WTC11 (cell line): ENCODE measurements around the gene PVALEF. TPM values are rescaled to one million over a fixed set of nuclear protein-coding genes. Genes with fewer than 3 reads are reported as not detected.

Experiments used
- ATAC-seq: fragments of 200-7000 bp; cut with Tn5 transposase; 2 replicates; pipeline ENCODE4 v1.10.0; 2021; ENCODE audit warnings: mild to moderate bottlenecking, moderate library complexity
- CTCF ChIA-PET: fragments of 300-600 bp; sonication (Branson Sonifier 250); formaldehyde crosslinking; loops from one replicate; lab custom pipeline; 2021; ENCODE audit warnings: antibody characterized with exemption; lab: Charles Lee
- POLR2A ChIA-PET: fragments of 350-600 bp; sonication (Branson Sonifier 250); formaldehyde crosslinking; loops from one replicate; lab custom pipeline; 2021; ENCODE audit warnings: antibody characterized with exemption; lab: Charles Lee
- DNase-seq: peaks from one replicate; pipeline ENCODE4 v3.0.0; 2021; ENCODE audit warnings: low spot score
- H3K27ac Mint-ChIP-seq: 2 replicates; pipeline ENCODE4 v1.8.0; 2021; ENCODE audit warnings: mixed read lengths
- H3K27me3 Mint-ChIP-seq: 2 replicates; pipeline ENCODE4 v1.8.0; 2021; ENCODE audit warnings: low read depth, mild to moderate bottlenecking, moderate library complexity, mixed read lengths
- H3K36me3 Mint-ChIP-seq: 2 replicates; pipeline ENCODE4 v1.8.0; 2021; ENCODE audit warnings: mixed read lengths
- H3K4me1 Mint-ChIP-seq: 2 replicates; pipeline ENCODE4 v1.8.0; 2022; ENCODE audit warnings: mixed read lengths
- H3K4me3 Mint-ChIP-seq: 2 replicates; pipeline ENCODE4 v1.8.0; 2021; ENCODE audit warnings: mild to moderate bottlenecking, moderate library complexity, mixed read lengths
- H3K9me3 Mint-ChIP-seq: 2 replicates; pipeline ENCODE4 v1.8.0; 2021; ENCODE audit warnings: mixed read lengths
- CREB1 ChIP-seq: sonication (generic); formaldehyde crosslinking; IDR thresholded peaks from 2 replicates; pipeline ENCODE4 v1.8.0; 2023; ENCODE audit warnings: mild to moderate bottlenecking, missing genetic modification reagents
- EMX1 ChIP-seq: fragments of 250-450 bp; sonication (Bioruptor Pico); IDR thresholded peaks from 2 replicates; pipeline ENCODE4 v1.8.0; 2021; ENCODE audit warnings: mild to moderate bottlenecking
- ESRRA ChIP-seq: sonication (generic); formaldehyde crosslinking; IDR thresholded peaks from 2 replicates; pipeline ENCODE4 v1.8.1; 2022; ENCODE audit warnings: mild to moderate bottlenecking, missing genetic modification reagents, borderline replicate concordance
- FOXJ3 ChIP-seq: sonication (generic); formaldehyde crosslinking; IDR thresholded peaks from 2 replicates; pipeline ENCODE4 v1.9.0; 2021; ENCODE audit warnings: missing genetic modification reagents, mild to moderate bottlenecking, borderline replicate concordance
- FOXP1 ChIP-seq: sonication (generic); formaldehyde crosslinking; IDR thresholded peaks from 2 replicates; pipeline ENCODE4 v1.8.0; 2022; ENCODE audit warnings: missing genetic modification reagents, mild to moderate bottlenecking, moderate library complexity, borderline replicate concordance
- GTF2I ChIP-seq: fragments of 250-450 bp; sonication (Bioruptor Pico); conservative IDR thresholded peaks from 2 replicates; pipeline ENCODE4 v1.4.0; 2021; ENCODE audit warnings: mild to moderate bottlenecking
- IRF1 ChIP-seq: sonication (generic); formaldehyde crosslinking; IDR thresholded peaks from 2 replicates; pipeline ENCODE4 v1.8.0; 2023; ENCODE audit warnings: missing genetic modification reagents
- IRF2 ChIP-seq: sonication (generic); formaldehyde crosslinking; IDR thresholded peaks from 2 replicates; pipeline ENCODE4 v1.8.0; 2022; ENCODE audit warnings: low read depth, missing genetic modification reagents, borderline replicate concordance
- JUN ChIP-seq: sonication (generic); formaldehyde crosslinking; IDR thresholded peaks from 2 replicates; pipeline ENCODE4 v1.8.0; 2023; ENCODE audit warnings: mild to moderate bottlenecking, missing genetic modification reagents
- MYBL2 ChIP-seq: sonication (generic); formaldehyde crosslinking; IDR thresholded peaks from 2 replicates; pipeline ENCODE4 v1.8.1; 2023; ENCODE audit warnings: mild to moderate bottlenecking, moderate library complexity, missing genetic modification reagents
- OVOL2 ChIP-seq: fragments of 250-450 bp; sonication (Bioruptor Pico); IDR thresholded peaks from 2 replicates; pipeline ENCODE4 v1.9.0; 2021; ENCODE audit warnings: mild to moderate bottlenecking, borderline replicate concordance
- RORB ChIP-seq: fragments of 250-450 bp; sonication (Bioruptor Pico); IDR thresholded peaks from 2 replicates; pipeline ENCODE4 v1.9.0; 2021; ENCODE audit warnings: mild to moderate bottlenecking
- SMAD3 ChIP-seq: sonication (generic); formaldehyde crosslinking; IDR thresholded peaks from 2 replicates; pipeline ENCODE4 v1.8.0; 2022; ENCODE audit warnings: missing genetic modification reagents, mild to moderate bottlenecking, borderline replicate concordance
- SMAD4 ChIP-seq: sonication (generic); formaldehyde crosslinking; IDR thresholded peaks from 2 replicates; pipeline ENCODE4 v1.8.0; 2022; ENCODE audit warnings: mild to moderate bottlenecking, missing genetic modification reagents
- TCF7 ChIP-seq: sonication (generic); formaldehyde crosslinking; IDR thresholded peaks from 2 replicates; pipeline ENCODE4 v1.8.0; 2022; ENCODE audit warnings: mild to moderate bottlenecking, low read depth, missing genetic modification reagents, moderate library complexity
- ZNF121 ChIP-seq: sonication (generic); formaldehyde crosslinking; IDR thresholded peaks from 2 replicates; pipeline ENCODE4 v1.8.0; 2023; ENCODE audit warnings: missing genetic modification reagents
- ZNF232 ChIP-seq: sonication (generic); formaldehyde crosslinking; IDR thresholded peaks from 2 replicates; pipeline ENCODE4 v1.8.0; 2022; ENCODE audit warnings: mild to moderate bottlenecking, missing genetic modification reagents
- ZNF263 ChIP-seq: sonication (generic); formaldehyde crosslinking; IDR thresholded peaks from 2 replicates; pipeline ENCODE4 v1.8.1; 2022; ENCODE audit warnings: low read depth, mild to moderate bottlenecking, moderate library complexity, missing genetic modification reagents
- ZNF317 ChIP-seq: sonication (generic); formaldehyde crosslinking; IDR thresholded peaks from 2 replicates; pipeline ENCODE4 v1.8.1; 2023; ENCODE audit warnings: low read depth, mild to moderate bottlenecking, moderate library complexity, missing genetic modification reagents, borderline replicate concordance
- ZNF396 ChIP-seq: fragments of 250-450 bp; sonication (Bioruptor Pico); IDR thresholded peaks from 2 replicates; pipeline ENCODE4 v1.8.0; 2021; ENCODE audit warnings: mild to moderate bottlenecking, moderate library complexity, borderline replicate concordance
- ZNF416 ChIP-seq: fragments of 250-450 bp; sonication (Bioruptor Pico); IDR thresholded peaks from 2 replicates; pipeline ENCODE4 v1.9.0; 2021; ENCODE audit warnings: mild to moderate bottlenecking, inconsistent platforms
- ZNF423 ChIP-seq: fragments of 250-450 bp; sonication (Bioruptor Pico); IDR thresholded peaks from 2 replicates; pipeline ENCODE4 v2.1.2; 2022; ENCODE audit warnings: mild to moderate bottlenecking, moderate library complexity
- ZNF671 ChIP-seq: fragments of 250-450 bp; sonication (Bioruptor Pico); IDR thresholded peaks from 2 replicates; pipeline ENCODE4 v1.8.0; 2021; ENCODE audit warnings: mild to moderate bottlenecking
- total RNA-seq: library from RNA; stranded (reverse); gene quantifications from 3 replicates; pipeline ENCODE4 v1.2.3, GENCODE V29; 2021
- TF ChIP-seq, protein P1 (sequence below): sonication (generic); formaldehyde crosslinking; IDR thresholded peaks from 2 replicates; pipeline ENCODE4 v1.8.0; 2023; ENCODE audit warnings: mild to moderate bottlenecking, missing genetic modification reagents
- TF ChIP-seq, protein P2 (sequence below): sonication (generic); formaldehyde crosslinking; IDR thresholded peaks from 2 replicates; pipeline ENCODE4 v1.8.1; 2023; ENCODE audit warnings: mild to moderate bottlenecking, missing genetic modification reagents, moderate library complexity

The PVALEF gene
- total RNA-seq, 1 experiment from 2014 or later = not detected

DNA sequence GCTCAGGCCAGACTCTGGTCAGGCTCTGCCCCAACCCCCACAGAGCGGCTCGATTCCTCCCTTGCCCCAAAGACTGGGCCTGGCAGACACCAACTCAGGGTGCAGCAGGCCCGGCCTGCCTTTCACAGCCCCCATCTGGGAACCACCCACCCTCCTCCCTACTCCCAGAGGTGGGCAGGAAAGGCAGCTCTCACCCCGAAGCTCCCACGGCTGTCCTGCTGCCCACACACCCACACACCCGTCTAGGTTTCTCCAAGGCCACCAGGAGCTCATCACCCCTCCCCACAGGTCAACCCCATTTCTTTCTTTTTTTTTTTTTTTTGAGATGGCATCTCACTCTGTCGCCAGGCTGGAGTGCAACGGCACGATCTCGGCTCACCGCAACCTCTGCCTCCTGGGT is 53.7 kb downstream of the PVALEF start (continued):
- TF ChIP-seq FOXJ3 (no peak), IRF2 (CRISPR knock-in tag) (no peak)
- TF ChIP-seq, all 79 proteins: peak for 0

DNA sequence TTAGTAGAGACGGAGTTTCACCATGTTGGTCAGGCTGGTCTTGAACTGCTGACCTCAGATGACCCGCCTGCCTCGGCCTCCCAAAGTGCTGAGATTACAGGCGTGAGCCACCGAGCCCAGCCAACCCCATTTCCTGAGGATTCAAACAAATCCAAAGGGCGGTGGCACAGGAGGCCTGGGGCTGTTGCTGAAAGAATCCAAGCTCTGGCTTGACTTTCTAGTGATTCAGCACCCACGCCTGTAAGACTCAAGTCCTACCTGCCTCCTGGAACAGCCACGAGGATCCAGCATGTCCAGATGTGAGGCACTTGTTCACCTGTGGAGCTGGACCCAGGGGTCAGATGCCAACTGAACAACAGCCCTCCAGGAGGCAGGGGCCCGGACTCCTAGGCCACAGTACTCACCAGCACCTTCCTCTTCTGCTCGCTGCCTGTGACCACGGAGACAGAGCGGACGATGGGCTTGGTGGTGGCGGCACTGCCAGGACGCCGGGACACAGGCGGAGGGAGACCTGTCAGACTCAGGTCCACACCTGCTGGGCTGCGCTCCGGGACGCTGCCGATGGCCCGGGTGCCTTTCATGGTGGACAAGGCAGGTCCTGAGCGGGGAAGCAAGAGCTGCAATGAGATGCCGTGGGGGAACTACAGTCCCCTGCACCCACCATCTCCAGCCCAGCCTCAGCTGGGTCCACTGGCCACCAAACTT is 54.3 kb downstream of the PVALEF start:
- DNase-seq = no peak
- no peak overlapping the region for H3K4me3 Mint-ChIP-seq
- H3K27me3 Mint-ChIP-seq = peaks cover 6% of the 10 kb centered on the region
- H3K9me3 Mint-ChIP-seq = no peaks in the 10 kb centered on the region
- CTCF ChIA-PET = interaction anchor here (1.1 kb wide), 1 partner anchor 9 kb away, joined by 3 read pairs; no protein-coding TSS in a partner anchor
- POLR2A ChIA-PET = interaction anchor here (0.8 kb wide), 1 partner anchor 19 kb away, joined by 3 read pairs; the partner anchor contains the start of genes NDUFAF8 and TEPSIN
- H3K4me1 Mint-ChIP-seq = peaks cover 17% of the 10 kb centered on the region
- 0 out of 2 replicates have a peak, but pooled peaks cover 3% of the 10 kb centered on the region for H3K36me3 Mint-ChIP-seq
- no peak overlapping the region for H3K27ac Mint-ChIP-seq
- ATAC-seq = no peak
- TF ChIP-seq ZNF423 (CRISPR knock-in tag) (no peak), OVOL2 (CRISPR knock-in tag) (no peak), ZNF232 (CRISPR knock-in tag) (no peak), FOXP1 (CRISPR knock-in tag) (no peak), ZNF263 (CRISPR knock-in tag) (no peak), ESRRA (CRISPR knock-in tag) (no peak), GTF2I (CRISPR knock-in tag) (no peak), MYBL2 (CRISPR knock-in tag) (no peak), ZNF416 (CRISPR knock-in tag) (no peak), ZNF121 (CRISPR knock-in tag) (no peak), SMAD3 (CRISPR knock-in tag) (no peak), ZNF317 (CRISPR knock-in tag) (no peak), RORB (CRISPR knock-in tag) (no peak), FOXJ3 (no peak), ZNF671 (no peak), SMAD4 (CRISPR knock-in tag) (no peak)

DNA sequence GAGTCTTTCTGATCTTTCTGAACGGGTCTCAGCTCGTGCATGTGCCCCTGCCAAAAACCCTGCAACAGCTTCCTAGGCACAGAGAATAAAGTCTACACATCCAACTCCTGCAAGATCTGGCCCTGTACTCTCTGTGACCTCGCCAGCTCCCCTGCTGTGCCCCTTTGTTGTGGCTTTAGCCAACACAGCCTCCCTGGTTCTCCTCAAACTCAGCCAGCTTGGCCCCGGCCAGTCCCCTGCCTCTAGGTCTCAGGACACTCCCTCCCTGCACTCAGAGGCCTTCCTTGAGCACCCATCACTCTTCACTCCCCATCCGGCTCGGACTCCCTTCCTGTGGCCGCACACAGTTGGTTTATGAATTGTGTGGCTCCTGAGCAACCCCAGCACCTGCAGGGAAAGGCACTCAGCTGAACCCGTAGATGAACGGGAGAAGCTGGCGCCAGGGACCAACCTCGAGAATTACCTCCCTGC is 56.1 kb downstream of the PVALEF start:
- H3K4me1 Mint-ChIP-seq = peaks cover 17% of the 10 kb centered on the region
- H3K36me3 Mint-ChIP-seq = 0 out of 2 replicates have a peak, but pooled peaks cover 3% of the 10 kb centered on the region
- ChIA-PET CTCF (interaction anchor here (0.9 to 1.2 kb wide), 2 partner anchors 9 to 78 kb away, joined by 3 read pairs; no protein-coding TSS in a partner anchor), POLR2A (no interaction called here)
- peak overlapping the region; percentile 58; the same call in 1 of the 2 replicates for H3K27ac Mint-ChIP-seq
- H3K9me3 Mint-ChIP-seq = no peaks in the 10 kb centered on the region
- DNase-seq = peak; percentile 60
- ATAC-seq = no peak
- H3K27me3 Mint-ChIP-seq = peaks cover 19% of the 10 kb centered on the region
- peak overlapping the region; percentile 71 for H3K4me3 Mint-ChIP-seq
- no peak for TF ChIP-seq FOXP1 (CRISPR knock-in tag)
- TF ChIP-seq, all 79 proteins: peak for 0

DNA sequence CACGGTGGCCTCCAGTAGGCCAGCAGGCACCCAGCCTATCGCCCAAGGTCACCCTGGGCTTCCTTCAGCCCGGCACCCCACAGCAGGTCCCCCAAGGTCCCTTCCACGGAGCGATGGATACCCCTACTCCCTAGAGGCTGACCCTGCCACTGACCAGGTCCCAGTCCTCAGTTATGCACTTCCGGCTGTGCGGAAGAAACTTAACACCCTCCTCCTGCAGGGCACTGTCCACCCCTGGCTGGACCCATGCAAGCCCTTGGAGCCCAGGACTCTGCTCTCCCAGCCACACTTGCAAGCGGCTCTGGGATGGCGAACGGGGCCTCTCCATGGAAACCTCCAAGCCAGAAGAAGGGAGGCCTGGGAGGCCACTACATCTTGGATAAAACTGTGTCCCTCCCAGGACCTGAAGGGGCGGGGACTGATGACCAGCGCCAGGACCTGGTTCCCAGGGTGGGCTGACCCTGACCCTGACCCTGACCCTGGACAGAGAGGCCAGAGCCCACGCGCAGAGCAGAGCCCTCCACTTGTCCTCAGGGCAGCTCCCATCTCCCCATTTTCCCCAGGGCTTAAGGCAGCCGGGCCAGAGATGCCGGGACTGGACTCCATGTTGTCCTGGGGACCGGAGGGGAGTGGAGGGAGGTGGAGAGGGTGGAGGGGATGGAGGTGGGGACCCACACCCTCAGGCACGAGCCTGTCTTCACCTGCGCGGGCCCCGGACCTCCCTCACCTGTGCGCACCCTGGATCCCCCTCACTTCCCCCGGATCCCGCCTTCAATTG is 56.7 kb downstream of the PVALEF start:
- H3K27me3 Mint-ChIP-seq = peaks cover 20% of the 10 kb centered on the region
- peaks cover 17% of the 10 kb centered on the region for H3K4me1 Mint-ChIP-seq
- 0 out of 2 replicates have a peak, but pooled peaks cover 2% of the 10 kb centered on the region for H3K36me3 Mint-ChIP-seq
- peak overlapping the region; percentile 71 for H3K4me3 Mint-ChIP-seq
- ChIA-PET CTCF (interaction anchor here (0.8 to 1.8 kb wide), 16 partner anchors 8 to 263 kb away, joined by 3 to 18 read pairs (median 6); partner anchors contain the start of genes BAHCC1, NDUFAF8 and TEPSIN), POLR2A (interaction anchor here (0.9 to 1.2 kb wide), 2 partner anchors 17 to 176 kb away, joined by 4 to 9 read pairs; partner anchors contain the start of genes NDUFAF8 and TEPSIN)
- H3K9me3 Mint-ChIP-seq = no peaks in the 10 kb centered on the region
- ATAC-seq (no peak), DNase-seq (no peak)
- no peak overlapping the region for H3K27ac Mint-ChIP-seq
- TF ChIP-seq, protein P1, sequence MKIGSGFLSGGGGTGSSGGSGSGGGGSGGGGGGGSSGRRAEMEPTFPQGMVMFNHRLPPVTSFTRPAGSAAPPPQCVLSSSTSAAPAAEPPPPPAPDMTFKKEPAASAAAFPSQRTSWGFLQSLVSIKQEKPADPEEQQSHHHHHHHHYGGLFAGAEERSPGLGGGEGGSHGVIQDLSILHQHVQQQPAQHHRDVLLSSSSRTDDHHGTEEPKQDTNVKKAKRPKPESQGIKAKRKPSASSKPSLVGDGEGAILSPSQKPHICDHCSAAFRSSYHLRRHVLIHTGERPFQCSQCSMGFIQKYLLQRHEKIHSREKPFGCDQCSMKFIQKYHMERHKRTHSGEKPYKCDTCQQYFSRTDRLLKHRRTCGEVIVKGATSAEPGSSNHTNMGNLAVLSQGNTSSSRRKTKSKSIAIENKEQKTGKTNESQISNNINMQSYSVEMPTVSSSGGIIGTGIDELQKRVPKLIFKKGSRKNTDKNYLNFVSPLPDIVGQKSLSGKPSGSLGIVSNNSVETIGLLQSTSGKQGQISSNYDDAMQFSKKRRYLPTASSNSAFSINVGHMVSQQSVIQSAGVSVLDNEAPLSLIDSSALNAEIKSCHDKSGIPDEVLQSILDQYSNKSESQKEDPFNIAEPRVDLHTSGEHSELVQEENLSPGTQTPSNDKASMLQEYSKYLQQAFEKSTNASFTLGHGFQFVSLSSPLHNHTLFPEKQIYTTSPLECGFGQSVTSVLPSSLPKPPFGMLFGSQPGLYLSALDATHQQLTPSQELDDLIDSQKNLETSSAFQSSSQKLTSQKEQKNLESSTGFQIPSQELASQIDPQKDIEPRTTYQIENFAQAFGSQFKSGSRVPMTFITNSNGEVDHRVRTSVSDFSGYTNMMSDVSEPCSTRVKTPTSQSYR (CRISPR knock-in tag) = no peak
- TF ChIP-seq JUN (no peak), CREB1 (CRISPR knock-in tag) (no peak), EMX1 (CRISPR knock-in tag) (no peak), ZNF396 (CRISPR knock-in tag) (no peak), IRF1 (CRISPR knock-in tag) (no peak), TCF7 (CRISPR knock-in tag) (no peak), ZNF263 (CRISPR knock-in tag) (no peak)
- TF ChIP-seq, protein P2, sequence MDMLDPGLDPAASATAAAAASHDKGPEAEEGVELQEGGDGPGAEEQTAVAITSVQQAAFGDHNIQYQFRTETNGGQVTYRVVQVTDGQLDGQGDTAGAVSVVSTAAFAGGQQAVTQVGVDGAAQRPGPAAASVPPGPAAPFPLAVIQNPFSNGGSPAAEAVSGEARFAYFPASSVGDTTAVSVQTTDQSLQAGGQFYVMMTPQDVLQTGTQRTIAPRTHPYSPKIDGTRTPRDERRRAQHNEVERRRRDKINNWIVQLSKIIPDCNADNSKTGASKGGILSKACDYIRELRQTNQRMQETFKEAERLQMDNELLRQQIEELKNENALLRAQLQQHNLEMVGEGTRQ = no peak
